Posterior vena cava (tissue), 2 donors: ENCODE results near the gene CAND2. TPM values are rescaled to one million over a fixed set of nuclear protein-coding genes. Genes with fewer than 3 reads are reported as not detected.
"Not testable (repeated sequence)": the region's sequence is repeated elsewhere in the genome, so short reads cannot be mapped to it uniquely, and the experiment has no call there.

Experiments used
- DNase-seq: peaks from one replicate; pipeline ENCODE4 v3.0.0-alpha.2; 2020; ENCODE audit warnings: low spot score
- intact Hi-C, 2 donors: fragments of 100-400 bp; cut with DNase I; formaldehyde crosslinking; loops; one replicate each; pipeline versions ENCODE4 v1.14.1 to v1.14.2; 2022 to 2023
- total RNA-seq, 2 donors: library from RNA; stranded (reverse); fragmentation: NEBNext Ultra II Directional; extraction: Animal tissue kit (Norgen Biotek cat#: 25700); gene quantifications; one replicate each; pipeline ENCODE4 v1.2.1, GENCODE V29; 2021
- donor health status: DM: yes; HTN: yes; CAD: no.
- donor health status: DM: yes; HTN: yes; CAD: no.

CAND2 gene
- total RNA-seq, 2 donors from 2014 or later: 13.1 to 16.8 TPM

GRCh38 chr3:12768579-12769527 is 27.6 kb upstream of the CAND2 start:
- intact Hi-C loops: no loop called here
- DNase-seq: peak; percentile 79

GRCh38 chr3:12769761-12770160 is 26.7 kb upstream of the CAND2 start:
- intact Hi-C loops: no loop called here
- no peak for DNase-seq

- intact Hi-C loops: no loop called here
- DNase-seq: no peak
These were observed 25.2 kb upstream of the CAND2 start for GRCh38 chr3:12771236-12771635.

GRCh38 chr3:12772462-12772861 is 24.0 kb upstream of the CAND2 start:
- intact Hi-C loops: no loop called here
- DNase-seq: no peak

- no peak for DNase-seq
- intact Hi-C loops: no loop called here
These were observed 23.3 kb upstream of the CAND2 start for GRCh38 chr3:12773030-12773709.

GRCh38 chr3:12773710-12774086 is 22.8 kb upstream of the CAND2 start:
- intact Hi-C loops: no loop called here
- DNase-seq: no peak

- DNase-seq: no peak
- intact Hi-C loops: no loop called here
These were observed 21.9 kb upstream of the CAND2 start for GRCh38 chr3:12774619-12775018.

GRCh38 chr3:12775226-12775625 is 21.3 kb upstream of the CAND2 start:
- no peak for DNase-seq
- intact Hi-C loops: no loop called here

- intact Hi-C loops, DNase-seq: not testable (repeated sequence)
These were observed 20.5 kb upstream of the CAND2 start for GRCh38 chr3:12775970-12776369.

GRCh38 chr3:12777171-12777570 is 19.3 kb upstream of the CAND2 start:
- intact Hi-C loops: no loop called here

GRCh38 chr3:12780751-12781150 is 15.7 kb upstream of the CAND2 start:
- no peak for DNase-seq
- intact Hi-C loops: no loop called here

More at GRCh38 chr3:12777171-12777570, 19.3 kb upstream of the CAND2 start:
- peak; percentile 25 for DNase-seq

GRCh38 chr3:12782172-12782815 is 14.2 kb upstream of the CAND2 start:
- intact Hi-C loops: no loop called here
- no peak for DNase-seq

- no peak for DNase-seq
- intact Hi-C loops: no loop called here
These were observed 11.4 kb upstream of the CAND2 start for GRCh38 chr3:12785096-12785495.

- intact Hi-C loops, DNase-seq: not testable (repeated sequence)
These were observed 9.1 kb upstream of the CAND2 start for GRCh38 chr3:12787346-12787745.

- DNase-seq, intact Hi-C loops: not testable (repeated sequence)
These were observed 8.4 kb upstream of the CAND2 start for GRCh38 chr3:12787967-12788690.

- intact Hi-C loops: no loop called here
- no peak for DNase-seq
These were observed 5.0 kb upstream of the CAND2 start for GRCh38 chr3:12791430-12791829.

GRCh38 chr3:12793701-12794100 is 2.8 kb upstream of the CAND2 start:
- intact Hi-C loops: no loop called here
- no peak for DNase-seq

GRCh38 chr3:12797124-12797891 is 828 bp downstream of the CAND2 start:
- no peak for DNase-seq
- intact Hi-C loops: no loop called here
